NCI-H1092 treated with DMSO at 0.1 percent for 48 hours (cell line): ENCODE measurements around the gene FAM78A.
"Not testable (repeated sequence)": the region's sequence is repeated elsewhere in the genome, so short reads cannot be mapped to it uniquely, and the experiment has no call there.

Experiments used
- DNase-seq: peaks from one replicate; lab custom pipeline; 2025; lab: John Stamatoyannopoulos, UW

The FAM78A gene

DNA sequence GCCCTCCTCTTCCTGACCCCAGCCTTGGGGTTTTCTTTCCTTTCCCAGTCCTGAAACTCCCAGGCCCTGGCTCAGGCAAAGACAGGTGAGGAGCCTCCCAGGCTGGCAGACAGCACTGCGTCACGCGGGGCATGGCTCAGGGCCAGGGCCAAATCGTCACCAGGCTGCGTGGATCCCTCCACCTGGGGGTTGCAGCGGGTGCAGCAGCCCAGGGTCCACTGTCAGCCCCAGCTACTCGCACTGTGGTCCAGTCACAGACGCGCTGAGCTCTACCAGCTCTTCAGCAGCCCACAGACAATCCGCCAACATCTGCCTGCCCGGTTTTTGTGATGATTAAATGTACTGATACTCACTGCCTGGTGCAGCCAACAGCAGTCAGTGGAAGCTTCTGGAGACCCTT lies 12.1 kb downstream of the FAM78A start:
- no peak for DNase-seq

DNA sequence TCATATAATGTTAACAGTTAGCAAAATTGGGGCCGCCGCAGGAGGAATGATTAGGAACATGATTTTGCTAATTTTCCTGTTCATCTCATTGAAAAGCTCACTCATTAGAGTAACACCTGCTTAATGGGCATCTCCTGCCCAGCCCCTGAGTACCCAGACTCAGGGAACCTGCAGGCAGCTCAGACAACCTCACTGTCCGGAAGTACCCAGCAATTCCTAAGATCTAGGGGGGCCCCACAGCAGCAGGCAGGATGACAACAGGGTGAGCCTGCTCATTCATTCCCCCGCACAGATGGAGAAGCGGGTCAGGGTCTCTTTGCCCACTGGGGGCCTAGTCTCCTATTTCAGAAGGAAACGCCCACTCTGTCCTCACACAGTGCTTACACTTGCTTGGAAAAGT lies 12.6 kb downstream of the FAM78A start:
- no peak for DNase-seq

DNA sequence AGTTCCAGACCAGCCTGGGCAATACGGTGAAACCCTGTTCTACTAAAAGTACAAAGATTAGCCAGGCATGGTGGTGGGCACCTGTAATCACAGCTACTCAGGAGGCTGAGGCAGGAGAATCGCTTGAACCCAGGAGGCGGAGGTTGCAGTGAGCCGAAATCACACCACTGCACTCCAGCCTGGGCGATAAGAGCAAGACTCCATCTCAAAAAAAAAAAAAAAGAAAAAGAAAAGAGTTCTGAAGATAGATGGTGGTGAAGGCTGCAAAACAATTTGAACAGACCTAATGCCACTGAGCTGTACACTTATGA lies 13.3 kb downstream of the FAM78A start:
- not testable (repeated sequence) for DNase-seq

DNA sequence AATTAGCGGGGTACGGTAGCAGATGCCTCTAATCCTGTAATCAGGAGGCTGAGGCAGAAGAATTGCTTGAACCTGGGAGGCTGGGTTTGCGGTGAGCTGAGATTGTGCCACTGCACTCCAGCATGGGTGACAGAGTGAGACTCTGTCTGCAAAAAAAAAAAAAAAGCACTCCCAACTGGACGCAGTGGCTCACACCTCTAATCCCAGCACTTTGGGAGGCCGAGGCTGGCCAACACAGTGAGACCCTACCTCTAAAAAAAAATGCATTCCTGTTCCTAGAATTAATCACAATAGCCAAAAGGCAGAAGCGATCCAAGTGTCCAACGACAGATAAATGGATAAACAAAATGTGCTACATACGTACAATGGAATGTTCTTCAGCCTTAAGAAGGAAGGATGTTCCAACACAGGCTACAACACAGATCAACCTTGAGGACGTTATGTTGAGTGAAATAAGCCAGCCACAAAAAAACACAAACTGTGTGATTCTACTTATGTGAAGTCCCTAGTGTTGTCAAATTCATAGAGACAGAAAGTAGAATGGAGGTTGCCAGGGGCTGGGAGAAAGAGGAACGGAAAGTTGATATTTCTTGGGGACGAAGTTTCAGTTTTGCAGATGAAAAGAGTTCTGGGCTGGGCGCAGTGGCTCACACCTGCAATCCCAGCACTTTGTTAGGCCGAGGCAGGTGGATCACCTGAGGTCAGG lies 13.8 kb downstream of the FAM78A start:
- no peak for DNase-seq

DNA sequence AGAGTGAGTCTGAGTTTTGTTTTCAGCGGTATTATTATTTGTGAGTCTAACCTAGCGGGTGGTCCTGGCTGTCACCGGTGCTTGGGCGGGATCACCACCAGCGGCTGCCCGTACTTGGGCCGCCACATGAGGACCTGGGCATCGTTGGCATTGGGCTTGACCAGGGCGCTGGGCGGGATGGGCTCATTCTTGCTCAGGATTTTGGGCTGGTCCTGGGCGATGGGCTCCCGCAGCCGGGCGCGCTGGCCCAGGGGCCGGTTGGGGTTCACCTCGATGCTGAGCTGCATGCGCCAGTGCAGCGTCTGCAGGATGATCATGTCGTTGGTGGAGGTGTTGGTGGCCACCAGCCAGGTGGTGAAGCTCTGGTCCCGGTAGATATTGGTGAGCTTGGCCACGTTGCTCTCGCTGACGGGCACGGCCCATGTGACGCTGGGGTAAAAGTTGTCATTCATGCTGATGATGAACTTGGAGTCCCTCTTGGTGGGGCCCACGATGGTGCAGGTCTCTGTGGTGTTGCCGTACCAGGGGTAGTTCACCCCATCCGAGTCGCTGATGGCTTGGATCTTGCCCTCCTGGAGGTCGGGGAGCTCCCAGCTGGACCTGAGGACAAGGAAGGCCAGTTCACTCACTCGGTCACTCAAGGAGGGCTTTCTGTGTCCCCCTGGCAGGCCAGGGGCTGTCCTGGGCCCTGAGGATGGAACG lies 15.4 kb downstream of the FAM78A start:
- DNase-seq: no peak

DNA sequence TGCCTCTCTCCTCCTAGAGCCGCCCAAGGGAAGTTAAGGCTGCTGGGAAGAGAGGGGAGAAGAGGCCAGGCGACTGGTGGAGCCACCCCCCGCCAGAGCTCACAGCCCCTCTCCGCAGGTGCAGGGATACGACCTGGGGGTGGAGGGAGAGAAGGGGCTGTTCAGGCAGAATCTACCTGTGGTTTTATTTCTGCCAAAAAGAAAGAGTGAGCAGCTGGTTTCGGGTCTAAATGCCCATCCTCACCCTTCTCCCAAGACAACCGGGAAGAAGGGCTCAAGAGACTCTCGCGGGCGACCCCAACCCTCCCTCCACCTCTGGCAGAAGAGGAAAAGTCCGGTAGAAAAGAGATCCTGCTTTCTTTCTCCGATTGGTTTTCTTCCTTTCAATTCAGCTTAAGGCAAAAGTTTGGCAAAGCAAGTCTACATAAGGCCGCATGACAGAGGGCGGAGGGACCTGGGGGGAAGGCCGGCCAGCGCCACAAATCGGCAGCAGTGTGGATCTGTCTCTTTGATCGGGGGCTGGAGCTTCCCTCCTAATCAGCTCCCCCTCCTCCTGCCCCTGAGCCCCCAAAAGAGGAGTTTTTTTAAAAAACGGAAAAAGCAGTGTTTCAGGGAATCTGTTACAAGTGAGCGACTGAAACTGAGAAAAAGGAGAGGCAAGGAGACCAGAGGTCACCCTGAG lies 16.3 kb downstream of the FAM78A start:
- no peak for DNase-seq

DNA sequence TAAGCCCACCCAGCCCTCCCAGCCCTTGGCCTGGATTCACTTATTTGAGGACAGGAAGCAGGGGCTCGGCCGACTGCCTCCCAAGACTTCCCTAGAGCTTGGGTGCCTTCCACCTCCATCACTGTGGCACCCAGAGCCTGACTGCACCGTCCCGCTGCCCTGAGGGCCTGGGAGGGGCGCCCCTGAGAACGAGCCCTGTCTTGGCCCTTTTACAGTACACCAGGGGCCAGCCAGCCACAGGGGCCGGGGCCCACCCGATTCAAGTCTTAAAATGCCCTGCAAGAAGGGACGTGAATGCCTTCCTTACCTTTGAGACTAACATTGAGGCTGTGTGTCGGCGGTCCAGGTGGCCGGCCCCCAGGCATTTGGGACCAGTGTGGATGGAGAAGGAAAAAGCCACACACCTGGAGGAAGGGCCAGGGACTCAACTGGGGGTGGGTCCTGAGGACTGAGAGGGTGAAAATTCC lies 16.8 kb downstream of the FAM78A start:
- no peak for DNase-seq

DNA sequence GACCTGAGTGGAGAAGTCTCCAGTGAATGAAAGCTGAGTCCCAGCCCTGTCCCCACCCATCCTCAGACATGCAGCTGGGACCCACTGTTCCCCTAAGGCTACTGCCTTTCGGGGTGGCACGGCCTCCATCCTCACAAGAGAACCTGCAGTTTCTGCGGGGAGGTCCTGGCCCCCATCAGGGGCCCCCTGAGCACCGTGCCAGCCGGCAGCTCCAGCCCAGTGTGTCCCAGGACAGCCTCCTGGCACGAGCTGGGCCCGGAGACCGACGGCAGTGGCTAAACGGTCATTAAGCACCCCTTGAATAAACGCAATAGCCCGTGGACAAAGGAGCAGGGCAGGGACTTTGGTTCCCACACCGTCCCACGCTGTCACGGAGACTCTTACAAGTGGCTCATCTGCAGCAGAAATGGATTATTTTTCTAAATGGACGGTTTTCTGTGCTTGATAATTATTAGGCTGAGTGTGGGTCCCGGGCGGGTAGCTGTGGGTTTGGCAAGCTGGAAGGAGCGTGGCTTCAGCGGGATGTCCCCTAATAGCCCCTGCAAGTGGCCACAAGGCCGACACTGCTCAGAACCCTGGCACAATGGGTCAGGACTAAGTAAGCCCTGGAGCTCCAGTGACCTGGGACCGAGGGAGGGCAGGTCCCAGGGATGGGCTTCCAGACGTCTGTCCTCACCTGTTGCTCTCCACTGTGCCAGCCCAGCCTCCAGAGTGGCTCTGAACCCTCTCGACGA lies 17.4 kb downstream of the FAM78A start:
- DNase-seq: no peak

DNA sequence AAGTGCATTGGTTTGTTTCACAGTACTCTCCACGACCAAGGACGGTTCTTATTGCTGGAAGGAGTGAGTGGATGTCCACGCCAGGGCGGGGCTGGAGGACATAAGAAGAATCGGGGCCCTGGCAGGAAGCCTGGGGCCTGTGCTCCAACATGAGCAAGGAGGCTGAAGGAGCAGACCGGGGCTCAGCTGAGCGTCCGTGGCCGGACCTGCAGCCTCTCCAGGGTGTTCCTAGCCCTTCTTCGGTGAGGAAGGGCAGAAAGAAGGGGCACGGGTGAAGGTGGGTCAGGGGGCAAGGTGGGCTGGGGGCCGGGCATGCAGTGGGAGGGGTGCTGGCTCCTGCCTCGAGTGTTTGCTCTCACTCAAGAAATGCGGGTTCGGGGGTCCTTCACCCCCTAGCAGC lies 18.1 kb downstream of the FAM78A start:
- no peak for DNase-seq

DNA sequence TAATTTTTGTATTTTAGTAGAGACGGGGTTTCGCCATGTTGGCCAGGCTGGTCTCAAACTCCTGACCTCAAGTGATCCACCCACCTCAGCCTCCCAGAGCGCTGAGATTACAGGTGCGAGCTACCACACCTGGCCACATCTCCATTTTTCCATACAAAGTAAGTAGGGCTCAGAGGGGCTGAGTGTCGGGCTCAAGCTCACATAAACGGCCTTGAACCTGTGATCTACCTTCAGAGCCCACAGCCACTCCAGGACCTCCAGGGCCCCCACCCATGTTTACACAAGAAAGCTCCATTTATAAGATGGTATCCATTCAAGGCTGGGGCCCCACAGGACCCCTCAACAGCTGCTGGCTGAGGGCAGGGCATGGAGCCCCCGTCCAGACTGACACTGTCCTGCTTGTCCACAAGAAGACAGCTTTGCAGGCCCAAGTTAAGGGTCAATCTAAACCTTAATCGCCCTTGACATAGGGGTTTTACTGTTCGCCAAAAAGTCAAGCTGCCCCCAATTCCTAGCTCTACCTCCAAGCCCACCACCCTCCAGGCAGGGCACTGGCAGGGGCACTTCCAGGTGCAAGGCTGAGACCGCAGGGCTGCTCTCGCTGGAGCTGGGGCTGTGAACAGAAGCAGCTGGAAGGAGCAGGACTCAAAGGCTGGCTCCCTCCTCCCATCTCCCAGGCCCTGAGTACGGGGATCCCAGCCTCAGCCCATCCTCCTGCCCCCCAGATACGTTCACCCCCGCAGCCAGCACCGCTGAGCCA lies 18.9 kb downstream of the FAM78A start:
- DNase-seq: no peak

DNA sequence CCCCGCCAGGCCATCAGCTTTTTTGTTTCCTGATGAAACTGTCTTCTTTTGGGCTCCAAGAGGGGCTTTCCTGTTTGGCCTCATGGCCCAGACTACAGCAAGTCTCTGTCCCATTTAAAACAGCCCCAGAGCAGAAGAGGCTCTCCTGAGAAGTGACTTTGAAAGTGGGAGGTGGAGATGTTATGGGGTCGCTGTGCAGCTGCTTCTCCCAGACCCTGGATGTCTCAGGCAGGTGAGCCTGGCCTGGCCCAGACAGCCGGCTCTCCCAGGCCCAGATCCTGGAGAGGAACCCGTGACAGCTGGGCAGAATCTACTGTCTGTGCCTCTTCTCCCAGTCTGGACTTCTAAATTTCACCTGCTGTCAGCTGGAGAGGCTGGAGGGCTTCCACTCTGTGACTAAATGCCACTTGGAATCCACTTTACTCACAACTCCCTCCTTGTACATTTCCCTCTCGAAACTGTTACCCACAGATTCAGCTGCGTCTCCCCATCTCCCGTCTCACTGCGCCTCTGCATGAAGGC lies 20.6 kb downstream of the FAM78A start:
- no peak for DNase-seq

DNA sequence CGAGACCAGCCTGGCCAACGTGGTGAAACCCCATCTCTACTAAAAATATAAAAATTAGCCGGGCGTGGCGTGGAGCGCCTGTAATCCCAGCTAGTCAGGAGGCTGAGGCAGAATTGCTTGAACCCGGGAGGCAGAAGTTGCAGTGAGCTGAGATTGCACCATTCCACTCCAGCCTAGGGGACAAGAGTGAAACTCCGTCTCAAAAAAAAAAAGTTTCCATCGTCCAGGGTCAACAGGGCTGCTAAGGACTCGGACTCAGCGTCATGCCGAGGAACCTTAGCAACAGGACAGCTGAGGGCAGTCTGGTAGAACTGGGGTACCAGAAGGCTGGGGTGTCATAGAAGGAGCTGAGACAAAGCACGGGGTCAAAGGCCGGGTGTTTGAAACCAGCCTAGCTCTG lies 21.7 kb downstream of the FAM78A start:
- no peak for DNase-seq

DNA sequence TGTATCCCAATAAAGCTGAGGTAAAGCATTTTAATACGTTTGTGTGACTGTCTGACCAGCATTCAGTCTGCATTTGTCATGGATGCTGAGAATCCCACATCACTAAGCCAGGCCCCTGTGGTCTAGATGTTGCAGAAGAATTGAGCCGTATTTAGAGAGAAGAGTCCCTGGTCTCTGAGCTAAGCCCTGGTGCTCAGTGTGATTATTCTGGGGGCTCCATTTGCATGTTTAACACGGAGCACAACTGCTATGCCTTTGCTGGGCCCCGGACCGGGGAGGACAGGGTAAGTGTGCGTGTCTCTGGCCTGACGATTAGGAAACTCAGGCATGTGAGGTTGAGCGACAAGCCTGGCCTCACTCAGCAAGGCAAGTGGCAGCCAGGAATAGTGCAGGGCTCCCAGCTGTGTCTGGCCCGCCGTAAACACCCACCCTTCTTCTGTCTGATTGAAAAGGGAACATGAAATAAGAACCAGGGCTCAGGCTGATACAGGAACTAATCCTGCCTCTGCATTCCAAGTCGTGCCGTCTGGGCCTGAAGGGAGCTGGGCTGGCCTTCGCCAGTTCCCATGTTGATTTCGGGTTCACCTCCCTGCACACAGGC lies 22.3 kb downstream of the FAM78A start:
- DNase-seq: no peak

DNA sequence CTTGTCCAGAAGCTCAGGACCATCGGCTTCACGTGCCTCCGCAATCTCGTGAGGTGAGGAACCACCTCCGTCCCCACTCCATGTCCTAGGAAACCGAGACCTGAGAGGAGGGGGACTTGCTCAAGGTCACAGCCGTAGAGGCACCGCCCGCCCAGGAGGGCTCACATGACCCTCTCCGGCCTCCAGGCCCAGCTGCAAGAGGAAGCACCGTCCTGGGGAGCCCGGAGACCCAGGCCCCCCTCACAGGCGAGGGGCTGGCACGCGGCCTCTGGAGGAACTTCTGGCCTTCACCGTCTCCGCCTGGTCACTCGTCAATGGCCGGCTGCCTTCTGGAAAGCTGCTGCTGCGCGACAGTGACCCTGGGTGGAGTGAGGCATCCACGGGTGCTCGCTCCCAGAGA lies 24.2 kb downstream of the FAM78A start:
- no peak for DNase-seq

DNA sequence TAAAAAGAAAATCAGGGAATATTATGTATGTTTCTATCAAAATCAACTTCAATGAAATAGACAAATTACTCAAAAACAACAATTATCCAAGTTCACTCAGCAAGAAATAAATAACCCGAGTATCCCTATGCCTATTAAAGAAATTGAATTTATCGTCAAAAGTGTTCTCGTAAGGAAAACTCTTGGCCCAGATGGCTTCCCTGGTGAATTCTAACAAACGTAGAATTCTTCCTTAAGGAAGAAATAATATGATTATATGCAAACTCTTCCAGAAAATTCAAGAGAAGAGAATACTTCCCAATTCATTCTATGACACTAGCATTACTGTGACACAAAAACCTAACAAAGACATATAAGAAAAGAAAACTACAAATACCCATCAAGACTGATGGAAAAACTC lies 29.7 kb downstream of the FAM78A start:
- no peak for DNase-seq

DNA sequence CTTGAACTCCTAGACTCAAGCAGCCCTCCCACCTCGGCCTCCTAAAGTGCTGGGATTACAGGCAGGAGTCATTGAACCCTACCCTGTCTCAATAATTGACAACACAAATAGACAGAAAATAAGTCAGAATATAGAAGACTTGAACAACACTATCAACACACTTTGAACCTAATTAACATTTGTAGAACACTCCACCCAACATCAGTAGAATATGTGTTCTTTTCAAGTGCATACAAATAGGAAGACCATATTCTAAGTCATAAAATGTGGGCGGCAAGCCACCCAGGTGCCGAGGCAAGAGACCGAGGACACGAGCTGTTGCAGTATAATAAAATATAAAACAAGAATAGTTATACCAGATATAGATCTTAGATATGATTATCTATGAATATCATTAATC lies 32.0 kb downstream of the FAM78A start:
- not testable (repeated sequence) for DNase-seq

DNA sequence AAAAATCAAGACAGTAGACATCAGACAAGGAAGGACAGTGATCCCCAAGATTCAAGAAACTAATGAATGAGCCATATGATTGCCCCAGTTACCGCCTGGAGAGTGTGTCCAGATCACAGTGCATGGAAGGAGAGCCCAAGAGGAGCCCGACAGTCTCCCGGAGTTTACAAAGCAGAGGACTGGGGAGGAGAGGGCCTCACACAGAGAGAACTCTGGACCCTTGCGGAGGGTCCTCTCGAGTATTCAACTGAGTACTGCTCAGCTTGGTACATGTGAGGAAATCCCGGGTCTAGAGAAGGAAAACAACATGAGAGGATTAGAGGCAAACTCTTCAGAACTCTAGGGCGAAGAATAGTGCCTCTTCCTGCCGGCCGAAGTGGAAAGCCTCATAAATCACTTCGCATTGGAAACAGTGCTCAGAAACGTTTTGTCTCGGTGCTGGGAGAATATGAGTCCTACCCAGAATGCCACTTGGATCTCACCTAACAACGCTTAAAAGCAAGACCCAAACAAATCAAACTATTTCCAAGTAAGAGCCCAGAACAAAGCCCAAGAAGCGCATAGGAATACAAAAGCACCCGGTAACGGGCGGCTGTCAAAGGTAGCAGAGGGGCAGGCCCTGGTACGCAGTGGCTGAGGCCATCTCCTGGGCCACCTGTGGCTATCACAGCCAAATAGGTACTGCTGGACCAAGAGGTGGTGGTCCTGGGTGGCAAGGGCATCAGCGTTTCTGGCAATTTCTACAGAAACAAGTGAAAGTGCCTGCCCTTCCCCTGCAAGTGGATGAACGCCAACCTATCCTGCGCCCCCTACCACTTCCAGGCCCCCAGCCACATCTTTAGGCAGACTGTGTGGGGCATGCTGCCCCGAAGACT lies 36.0 kb downstream of the FAM78A start:
- no peak for DNase-seq

DNA sequence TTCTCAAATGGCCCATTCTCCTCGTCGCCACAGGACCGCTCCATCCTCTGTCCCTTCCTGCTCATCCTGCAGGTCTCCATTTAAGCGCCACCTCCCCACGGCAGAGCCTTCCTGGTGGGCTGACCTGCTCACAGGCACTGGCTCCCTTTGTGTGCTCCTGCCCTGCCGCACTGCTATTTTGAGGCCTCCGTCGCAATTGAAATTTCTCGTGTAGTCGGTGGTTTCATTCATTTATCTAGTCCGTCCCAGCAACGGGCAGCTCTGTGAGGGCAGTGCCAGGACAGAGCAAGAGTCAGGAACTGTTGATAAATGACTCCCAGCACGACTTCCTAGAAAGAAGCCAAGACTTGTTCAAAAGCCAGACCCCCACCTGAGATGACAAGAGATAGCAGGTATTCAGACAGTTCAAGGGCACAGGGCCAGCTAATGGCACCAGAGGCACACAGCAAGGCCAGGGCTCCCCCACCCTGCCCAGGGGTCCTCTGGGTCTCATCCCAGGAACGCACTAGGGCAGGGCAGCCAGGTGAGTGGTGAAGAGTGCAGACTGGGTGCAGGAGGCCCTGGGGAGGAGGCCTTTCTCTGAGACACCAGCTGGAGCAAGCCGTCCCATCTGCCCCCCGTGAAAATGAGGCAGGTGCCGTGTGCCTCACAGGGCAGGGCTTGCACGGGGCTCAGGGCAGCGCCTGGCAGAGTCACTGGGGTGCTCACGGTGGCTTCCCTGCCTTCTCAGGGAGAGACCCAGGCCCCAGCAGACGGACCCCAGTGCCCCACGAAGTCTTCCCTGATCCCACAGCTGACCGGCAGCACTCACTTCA lies 36.9 kb downstream of the FAM78A start:
- DNase-seq: no peak

DNA sequence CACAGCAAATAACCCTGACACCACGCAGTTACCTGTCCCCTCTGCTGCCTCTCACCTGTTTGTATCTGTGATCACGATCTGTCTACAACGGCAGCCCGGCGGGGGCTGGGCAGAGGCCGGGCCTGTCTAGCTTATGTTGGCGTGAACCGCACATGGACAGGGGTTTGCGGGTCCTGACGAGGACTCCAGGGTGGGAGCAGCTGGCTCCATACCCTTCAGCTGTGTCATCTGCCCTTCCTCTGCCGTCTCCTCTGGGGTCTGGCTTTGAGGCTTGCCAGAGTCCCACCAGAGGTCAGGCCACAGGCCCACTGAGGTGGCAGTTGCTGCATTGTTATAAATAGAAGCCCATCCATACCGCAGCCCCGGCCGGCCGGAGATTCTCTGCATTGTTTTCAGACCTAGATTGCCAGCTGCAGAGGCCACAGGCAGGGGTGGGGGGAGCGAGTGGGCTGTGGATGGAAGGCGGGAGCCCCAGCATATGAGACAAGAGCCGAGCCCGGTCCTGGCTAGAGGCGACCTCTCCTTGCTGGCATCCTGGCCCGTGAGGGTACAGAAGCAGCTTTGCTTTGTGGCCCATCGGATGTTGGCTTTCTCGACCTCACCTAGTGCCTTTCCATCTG lies 37.8 kb downstream of the FAM78A start:
- DNase-seq: no peak
